Measurements from ENCODE around the gene CAPNS1. TPM values are rescaled to one million over a fixed set of nuclear protein-coding genes. Genes with fewer than 3 reads are reported as not detected.

CAPNS1 gene
- total and polyA plus RNA-seq, 9 of the 15 experiments (the other 6 are each of a cell fraction or from before 2014, with no cell fraction given), result 77.9 to 576 (median 258) TPM

DNA sequence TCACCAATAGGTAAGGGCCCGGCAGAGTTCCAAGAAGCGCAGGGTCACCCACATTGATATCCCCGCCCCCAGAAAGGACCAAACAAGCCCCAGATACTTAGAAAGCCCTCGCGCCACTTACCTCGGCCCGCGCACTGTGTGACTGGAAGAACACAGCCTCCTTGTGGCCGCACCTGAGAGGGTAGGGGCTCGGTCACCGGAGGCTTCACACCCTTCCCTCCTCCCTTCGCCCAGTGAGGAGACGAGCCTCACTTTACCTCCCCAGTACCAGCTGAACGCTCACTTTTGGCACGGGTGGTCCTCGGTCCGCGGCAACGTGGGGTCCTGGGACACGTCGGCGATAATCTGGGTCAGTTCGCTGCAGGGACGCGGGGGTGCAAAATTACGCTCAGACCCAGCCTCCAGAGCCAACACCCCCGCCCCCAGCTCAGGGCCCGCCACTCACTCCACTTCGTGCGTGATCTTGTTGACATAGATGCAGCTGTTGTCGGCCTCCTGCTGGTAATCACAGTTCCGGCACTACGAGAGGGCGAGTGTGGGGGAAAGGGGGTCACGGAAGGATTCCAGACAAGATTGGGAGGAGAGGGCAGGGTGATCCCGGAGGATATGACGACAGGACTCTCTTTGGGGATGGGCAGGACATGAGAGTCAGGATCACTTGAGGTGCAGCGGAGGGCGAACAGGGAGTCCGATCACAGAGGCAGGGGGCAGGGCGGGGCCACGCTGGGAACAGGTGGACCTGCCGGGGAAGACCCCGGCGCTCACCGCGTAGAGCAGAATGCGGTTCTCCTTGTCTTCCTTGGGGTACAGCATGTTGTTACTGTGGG, 25.8 kb upstream of the CAPNS1 start (continued):
- TF ChIP-seq REST (IDR thresholded peaks at IDR 0.05; ENCODE audit: borderline replicate concordance), result peak; percentile 6; the same call in 1 of the 2 replicates
- no peak for TF ChIP-seq REST (CRISPR knock-in tag; IDR thresholded peaks at IDR 0.05; ENCODE audit: low read depth)
- TF ChIP-seq ZNF24 (IDR thresholded peaks at IDR 0.05), result no peak
- TF ChIP-seq ZNF551 (CRISPR knock-in tag; IDR thresholded peaks at IDR 0.05), result no peak
- TF ChIP-seq CBFA2T3 (IDR thresholded peaks at IDR 0.05), result peak; percentile 40; the same call in 1 of the 2 replicates
- TF ChIP-seq ZNF830 (CRISPR knock-in tag; IDR thresholded peaks at IDR 0.05), result no peak
- TF ChIP-seq, protein P1, sequence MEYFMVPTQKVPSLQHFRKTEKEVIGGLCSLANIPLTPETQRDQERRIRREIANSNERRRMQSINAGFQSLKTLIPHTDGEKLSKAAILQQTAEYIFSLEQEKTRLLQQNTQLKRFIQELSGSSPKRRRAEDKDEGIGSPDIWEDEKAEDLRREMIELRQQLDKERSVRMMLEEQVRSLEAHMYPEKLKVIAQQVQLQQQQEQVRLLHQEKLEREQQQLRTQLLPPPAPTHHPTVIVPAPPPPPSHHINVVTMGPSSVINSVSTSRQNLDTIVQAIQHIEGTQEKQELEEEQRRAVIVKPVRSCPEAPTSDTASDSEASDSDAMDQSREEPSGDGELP (CRISPR knock-in tag; IDR thresholded peaks at IDR 0.05; ENCODE audit: borderline replicate concordance), result peak; percentile 50; the same call in 1 of the 2 replicates
- TF ChIP-seq PHF8 (IDR thresholded peaks at IDR 0.05; ENCODE audit: borderline replicate concordance, low read length), result no peak
- no peak for TF ChIP-seq SREBF1 (IDR thresholded peaks at IDR 0.05; ENCODE audit: borderline replicate concordance, low read depth, low read length)
- no peak for TF ChIP-seq HNRNPK (IDR thresholded peaks at IDR 0.05; ENCODE audit: low read depth, low read length, poor library complexity, severe bottlenecking)
- TF ChIP-seq, protein P2, sequence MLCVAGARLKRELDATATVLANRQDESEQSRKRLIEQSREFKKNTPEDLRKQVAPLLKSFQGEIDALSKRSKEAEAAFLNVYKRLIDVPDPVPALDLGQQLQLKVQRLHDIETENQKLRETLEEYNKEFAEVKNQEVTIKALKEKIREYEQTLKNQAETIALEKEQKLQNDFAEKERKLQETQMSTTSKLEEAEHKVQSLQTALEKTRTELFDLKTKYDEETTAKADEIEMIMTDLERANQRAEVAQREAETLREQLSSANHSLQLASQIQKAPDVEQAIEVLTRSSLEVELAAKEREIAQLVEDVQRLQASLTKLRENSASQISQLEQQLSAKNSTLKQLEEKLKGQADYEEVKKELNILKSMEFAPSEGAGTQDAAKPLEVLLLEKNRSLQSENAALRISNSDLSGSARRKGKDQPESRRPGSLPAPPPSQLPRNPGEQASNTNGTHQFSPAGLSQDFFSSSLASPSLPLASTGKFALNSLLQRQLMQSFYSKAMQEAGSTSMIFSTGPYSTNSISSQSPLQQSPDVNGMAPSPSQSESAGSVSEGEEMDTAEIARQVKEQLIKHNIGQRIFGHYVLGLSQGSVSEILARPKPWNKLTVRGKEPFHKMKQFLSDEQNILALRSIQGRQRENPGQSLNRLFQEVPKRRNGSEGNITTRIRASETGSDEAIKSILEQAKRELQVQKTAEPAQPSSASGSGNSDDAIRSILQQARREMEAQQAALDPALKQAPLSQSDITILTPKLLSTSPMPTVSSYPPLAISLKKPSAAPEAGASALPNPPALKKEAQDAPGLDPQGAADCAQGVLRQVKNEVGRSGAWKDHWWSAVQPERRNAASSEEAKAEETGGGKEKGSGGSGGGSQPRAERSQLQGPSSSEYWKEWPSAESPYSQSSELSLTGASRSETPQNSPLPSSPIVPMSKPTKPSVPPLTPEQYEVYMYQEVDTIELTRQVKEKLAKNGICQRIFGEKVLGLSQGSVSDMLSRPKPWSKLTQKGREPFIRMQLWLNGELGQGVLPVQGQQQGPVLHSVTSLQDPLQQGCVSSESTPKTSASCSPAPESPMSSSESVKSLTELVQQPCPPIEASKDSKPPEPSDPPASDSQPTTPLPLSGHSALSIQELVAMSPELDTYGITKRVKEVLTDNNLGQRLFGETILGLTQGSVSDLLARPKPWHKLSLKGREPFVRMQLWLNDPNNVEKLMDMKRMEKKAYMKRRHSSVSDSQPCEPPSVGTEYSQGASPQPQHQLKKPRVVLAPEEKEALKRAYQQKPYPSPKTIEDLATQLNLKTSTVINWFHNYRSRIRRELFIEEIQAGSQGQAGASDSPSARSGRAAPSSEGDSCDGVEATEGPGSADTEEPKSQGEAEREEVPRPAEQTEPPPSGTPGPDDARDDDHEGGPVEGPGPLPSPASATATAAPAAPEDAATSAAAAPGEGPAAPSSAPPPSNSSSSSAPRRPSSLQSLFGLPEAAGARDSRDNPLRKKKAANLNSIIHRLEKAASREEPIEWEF (CRISPR knock-in tag; IDR thresholded peaks at IDR 0.05), result no peak
- no peak for TF ChIP-seq ZNF583 (CRISPR knock-in tag; IDR thresholded peaks at IDR 0.05)
- TF ChIP-seq MAFG (tag; conservative IDR thresholded peaks at IDR 0.05), result no peak
- TF ChIP-seq HDAC8 (tag; IDR thresholded peaks at IDR 0.05), result no peak

Measured in K562 (cell line).